DMS53 treated with DMSO at 0.1 percent for 48 hours (cell line): Measurements from ENCODE around the gene COLEC12.
"Not testable (repeated sequence)": the region's sequence is repeated elsewhere in the genome, so short reads cannot be mapped to it uniquely, and the experiment has no call there.

Experiments
- DNase-seq: peaks from one replicate; lab custom pipeline; 2025; ENCODE audit not compliant: unreplicated experiment; lab: John Stamatoyannopoulos, UW

The COLEC12 gene

GRCh38 chr18:415047-415446 lies 85.5 kb downstream of the COLEC12 start:
- no peak for DNase-seq

GRCh38 chr18:413233-413632 lies 87.3 kb downstream of the COLEC12 start:
- DNase-seq: peak; percentile 22

- DNase-seq: no peak
Observed at GRCh38 chr18:410047-410455, 90.5 kb downstream of the COLEC12 start.

- no peak for DNase-seq
Observed at GRCh38 chr18:408367-408766, 92.1 kb downstream of the COLEC12 start.

- DNase-seq: no peak
Observed at GRCh38 chr18:407626-408224, 92.8 kb downstream of the COLEC12 start.

GRCh38 chr18:407191-407590 lies 93.3 kb downstream of the COLEC12 start:
- no peak for DNase-seq

GRCh38 chr18:406677-407076 lies 93.8 kb downstream of the COLEC12 start:
- no peak for DNase-seq

GRCh38 chr18:405006-405405 lies 95.5 kb downstream of the COLEC12 start:
- DNase-seq: not testable (repeated sequence)

GRCh38 chr18:404061-404636 lies 96.4 kb downstream of the COLEC12 start:
- DNase-seq: no peak

GRCh38 chr18:402129-402528 lies 98.4 kb downstream of the COLEC12 start:
- DNase-seq: no peak

- no peak for DNase-seq
Observed at GRCh38 chr18:400456-400855, 100.0 kb downstream of the COLEC12 start.

- no peak for DNase-seq
Observed at GRCh38 chr18:399631-400135, 100.8 kb downstream of the COLEC12 start.

GRCh38 chr18:398935-399630 lies 101.4 kb downstream of the COLEC12 start:
- peak; percentile 27 for DNase-seq

GRCh38 chr18:396556-396955 lies 103.9 kb downstream of the COLEC12 start:
- no peak for DNase-seq

- DNase-seq: no peak
Observed at GRCh38 chr18:396251-396555, 104.3 kb downstream of the COLEC12 start.

GRCh38 chr18:395456-396250 lies 104.8 kb downstream of the COLEC12 start:
- no peak for DNase-seq

GRCh38 chr18:394987-395362 lies 105.5 kb downstream of the COLEC12 start:
- no peak for DNase-seq

- peak; percentile 54 for DNase-seq
Observed at GRCh38 chr18:394262-394986, 106.1 kb downstream of the COLEC12 start.

- DNase-seq: no peak
Observed at GRCh38 chr18:393574-393957, 106.9 kb downstream of the COLEC12 start.

GRCh38 chr18:392928-393573 lies 107.5 kb downstream of the COLEC12 start:
- no peak for DNase-seq
